K562 (cell line): ENCODE measurements around the gene TRIP12. TPM values are rescaled to one million over a fixed set of nuclear protein-coding genes. Genes with fewer than 3 reads are reported as not detected.

Experiments
- ATAC-seq: fragments of 200-7000 bp; cut with Tn5 transposase; 3 replicates; pipeline ENCODE4 v1.9.1; 2020; ENCODE audit warnings: moderate library complexity
- BruUV-seq: library from RNA; stranded (reverse); fragments of 400-500 nt; replicated peaks from 2 replicates; lab custom pipeline; 2021; lab: Mats Ljungman, UMichigan
- CTCF ChIA-PET: fragments of 300-600 bp; formaldehyde crosslinking; extraction: SDS; loops from one replicate; lab custom pipeline; 2021; ENCODE audit warnings: low intra/inter-chr PET ratio; lab: Yijun Ruan, JAX
- POLR2A ChIA-PET: fragments of 300-600, 350-650 bp; sonication (Branson Sonifier 250); formaldehyde crosslinking; extraction: SDS; loops from one replicate; lab custom pipeline; 2021; ENCODE audit warnings: antibody characterized with exemption, inconsistent platforms; lab: Yijun Ruan, JAX
- DNase-seq, 4 experiments: peaks; one replicate each; pipeline versions ENCODE4 v3.0.0 to v3.0.0-alpha.2; 2011 to 2018; ENCODE audit warnings: low spot score in 3 of 4, mixed read lengths in 3 of 4; ENCODE audit errors: extremely low read depth in 1 of 4
- FAIRE-seq: peaks from 2 replicates; lab custom pipeline; 2011; peaks lifted over from hg19 to GRCh38; lab: Jason Lieb, UNC
- H2AFZ ChIP-seq: 2 replicates; pipeline ENCODE4 v1.6.0; 2011; ENCODE audit warnings: low read depth, low read length, control low read depth, inconsistent platforms
- H3K27ac ChIP-seq: fragments of 200-600 bp; 3 replicates; pipeline ENCODE4 v1.8.0; 2011; ENCODE audit warnings: low read depth, mild to moderate bottlenecking, control low read depth, inconsistent platforms, low read length, moderate library complexity, mixed read lengths; ENCODE audit errors: extremely low read depth
- H3K27me3 ChIP-seq, 2 experiments: fragments of 300-600 bp in 1 of 2; 2 replicates in 1 of 2; 3 replicates in 1 of 2; pipeline versions ENCODE4 v1.6.0 to v1.8.0; 2011; ENCODE audit warnings: inconsistent platforms in 2 of 2, low read length in 2 of 2, mild to moderate bottlenecking in 1 of 2, mixed read lengths in 1 of 2, moderate library complexity in 1 of 2; ENCODE audit not compliant: control insufficient read depth in 2 of 2, insufficient read depth in 2 of 2
- H3K36me3 ChIP-seq: fragments of 300-600 bp; 3 replicates; pipeline ENCODE4 v1.8.0; 2011; ENCODE audit warnings: mild to moderate bottlenecking, low read length, inconsistent platforms; ENCODE audit not compliant: control insufficient read depth, insufficient read depth
- H3K4me1 ChIP-seq, 2 experiments: fragments of 200-600 bp in 1 of 2; replicated peaks in 1 of 2; 2 replicates in 1 of 2; 3 replicates in 1 of 2; pipeline versions ENCODE4 v1.5.1 to v1.8.0; 2011; ENCODE audit warnings: inconsistent platforms in 2 of 2, low read length in 2 of 2, mild to moderate bottlenecking in 1 of 2, mixed read lengths in 1 of 2, moderate library complexity in 1 of 2; ENCODE audit not compliant: control insufficient read depth in 2 of 2, insufficient read depth in 2 of 2
- H3K4me2 ChIP-seq: 2 replicates; pipeline ENCODE4 v1.6.1; 2011; ENCODE audit warnings: low read length, control low read depth, inconsistent platforms, mixed read lengths; ENCODE audit not compliant: insufficient read depth
- H3K4me3 ChIP-seq: fragments of 200-600 bp; sonication (generic), shearing (Covaris generic); 2 replicates; pipeline ENCODE4 v1.5.1; 2016; ENCODE audit warnings: control low read depth, inconsistent platforms
- H3K79me2 ChIP-seq: fragments of 200-600 bp; 3 replicates; pipeline ENCODE4 v1.8.0; 2011; ENCODE audit warnings: low read length, inconsistent platforms; ENCODE audit not compliant: control insufficient read depth, insufficient read depth
- H3K9ac ChIP-seq, 2 experiments: 2 replicates each; pipeline versions ENCODE4 v1.6.0 to v1.6.1; 2011; ENCODE audit warnings: low read depth in 2 of 2, low read length in 2 of 2, control low read depth in 1 of 2, inconsistent platforms in 1 of 2, mild to moderate bottlenecking in 1 of 2, mixed read lengths in 1 of 2; ENCODE audit not compliant: insufficient read depth in 1 of 2
- H3K9me1 ChIP-seq: one replicate; pipeline ENCODE4 v1.6.0; 2011; ENCODE audit warnings: inconsistent platforms, mild to moderate bottlenecking, low read length, moderate library complexity; ENCODE audit not compliant: control insufficient read depth, insufficient read depth
- H3K9me3 ChIP-seq: replicated peaks from 2 replicates; pipeline ENCODE4 v1.5.1; 2011; ENCODE audit warnings: low read depth, low read length, inconsistent platforms; ENCODE audit not compliant: control insufficient read depth, insufficient read depth
- H4K20me1 ChIP-seq: replicated peaks from 2 replicates; pipeline ENCODE4 v1.6.1; 2011; ENCODE audit warnings: low read length, inconsistent platforms, mixed read lengths; ENCODE audit not compliant: control insufficient read depth, insufficient read depth
- ARID1B ChIP-seq: fragments of 450-650 bp; IDR thresholded peaks from 2 replicates; pipeline ENCODE4 v1.6.1; 2016; ENCODE audit warnings: antibody characterized with exemption, mild to moderate bottlenecking, inconsistent platforms
- BRF2 ChIP-seq: IDR thresholded peaks from 3 replicates; pipeline ENCODE4 v1.6.1; 2011; ENCODE audit warnings: borderline replicate concordance, mild to moderate bottlenecking; ENCODE audit not compliant: insufficient read length, insufficient read depth
- CSDE1 ChIP-seq, 2 experiments: fragments of 450-650 bp; IDR thresholded peaks; 2 replicates each; pipeline ENCODE4 v1.6.1; 2016; ENCODE audit warnings: mild to moderate bottlenecking in 1 of 2
- FOXO4 ChIP-seq: fragments of 450-650 bp; formaldehyde crosslinking; IDR thresholded peaks from 2 replicates; pipeline ENCODE4 v1.4.0; 2020; ENCODE audit warnings: mild to moderate bottlenecking, moderate library complexity
- IFI16 ChIP-seq: fragments of 250-450 bp; sonication (Bioruptor Pico); IDR thresholded peaks from 2 replicates; pipeline ENCODE4 v2.1.2; 2022; ENCODE audit warnings: mild to moderate bottlenecking, inconsistent platforms
- KDM1A ChIP-seq, 2 experiments: fragments of 450-650 bp; IDR thresholded peaks; 2 replicates each; pipeline ENCODE4 v1.6.1; 2016; ENCODE audit warnings: mild to moderate bottlenecking in 2 of 2
- KDM2B ChIP-seq: fragments of 250-450 bp; sonication (Bioruptor Pico); IDR thresholded peaks from 2 replicates; pipeline ENCODE4 v1.8.0; 2021; ENCODE audit warnings: mild to moderate bottlenecking, moderate library complexity
- MAFK ChIP-seq: IDR thresholded peaks from 2 replicates; pipeline ENCODE4 v1.6.1; 2011; ENCODE audit warnings: low read length, improper control_type of control experiment
- MEF2D ChIP-seq: conservative IDR thresholded peaks from 2 replicates; pipeline ENCODE4 v1.6.1; 2016; ENCODE audit warnings: low read depth, missing genetic modification characterization, missing compliant biosample characterization
- MLLT1 ChIP-seq, 2 experiments: fragments of 450-650 bp; IDR thresholded peaks; 2 replicates each; pipeline ENCODE4 v1.6.1; 2016
- NR2F6 ChIP-seq: fragments of 450-650 bp; formaldehyde crosslinking; IDR thresholded peaks from 2 replicates; pipeline ENCODE4 v1.4.0; 2020; ENCODE audit warnings: mild to moderate bottlenecking
- RFX7 ChIP-seq: fragments of 250-450 bp; sonication (Bioruptor Pico); IDR thresholded peaks from 2 replicates; pipeline ENCODE4 v1.5.1; 2021; ENCODE audit warnings: mild to moderate bottlenecking
- SMARCB1 ChIP-seq: IDR thresholded peaks from 2 replicates; pipeline ENCODE4 v1.6.1; 2011; ENCODE audit warnings: improper control_type of control experiment, low read depth; ENCODE audit not compliant: insufficient read length
- SRSF1 ChIP-seq: fragments of 200-400 bp; formaldehyde crosslinking; IDR thresholded peaks from 2 replicates; pipeline ENCODE4 v1.6.1; 2017; ENCODE audit warnings: mild to moderate bottlenecking, low read depth, low read length, moderate library complexity
- ZNF398 ChIP-seq: fragments of 250-450 bp; sonication (Bioruptor Pico); IDR thresholded peaks from 2 replicates; pipeline ENCODE4 v1.8.0; 2021; ENCODE audit warnings: moderate library complexity, mild to moderate bottlenecking, inconsistent platforms
- WGBS: fragments of 100-300 bp; shearing (Covaris generic); methylation state at CpG from one replicate; pipeline ENCODE4 v1.1.6; 2016; ENCODE audit warnings: low coverage, mixed read lengths; ENCODE audit not compliant: insufficient coverage; ENCODE audit errors: missing lambda C conversion rate; 5-methylcytosine and 5-hydroxymethylcytosine counted together
- in situ Hi-C: fragments of 300-500 bp; cut with MboI; formaldehyde crosslinking; loops from 4 replicates; pipeline ENCODE4 v1.15.0; 2018; ENCODE audit warnings: inconsistent platforms, mixed read lengths
- intact Hi-C: fragments of 100-400 bp; cut with micrococcal nuclease; formaldehyde crosslinking; loops from 2 replicates; pipeline ENCODE4 v1.14.2; 2022
- polyA plus RNA-seq, 8 experiments: library from polyadenylated mRNA; depleted of rRNA in 4 of 8; stranded (reverse) in 5 of 8; unstranded in 3 of 8; fragments of >200 nt; fragmentation: Nextera tagmentation in 2 of 8; fragmentation: Illumina TruSeq in 1 of 8; extraction: Ambion mirVana in 2 of 8; extraction: Trizol in 1 of 8; gene quantifications; 2 replicates each; pipeline versions ENCODE4 v1.2.1 to v1.2.3, GENCODE V29; 2011 to 2014; ENCODE audit warnings: inconsistent platforms in 1 of 8, missing spikeins in 1 of 8
- total RNA-seq, 7 experiments: library from RNA; depleted of rRNA in 6 of 7; stranded (reverse); fragments of >200 nt in 6 of 7; fragmentation: Illumina TruSeq in 2 of 7; extraction: Trizol in 2 of 7; gene quantifications; 2 replicates each; pipeline versions ENCODE4 v1.2.1 to v1.2.3, GENCODE V29; 2011 to 2021; ENCODE audit warnings: low replicate concordance in 1 of 7

The TRIP12 gene
- total and polyA plus RNA-seq, 9 of the 15 experiments (the other 6 are each of a cell fraction or from before 2014, with no cell fraction given) = 15.2 to 131 (median 80.1) TPM

GRCh38 chr2:229952256-229952835, 30.5 kb upstream of the TRIP12 start (continued):
- TF ChIP-seq MLLT1 (IDR thresholded peaks at IDR 0.05) = no peak
- TF ChIP-seq SMARCB1 = no peak

GRCh38 chr2:229947544-229947943, 25.7 kb upstream of the TRIP12 start:
- Histone ChIP-seq H3K9me1 (no peaks in the 10 kb centered on the region), H3K4me3 (no peak overlapping the region), H3K36me3 (no peaks in the 10 kb centered on the region), H3K27ac (no peak overlapping the region), H3K9ac (no peak overlapping the region), H3K4me2 (no peak overlapping the region), H4K20me1 (no peaks in the 10 kb centered on the region), H2AFZ (no peak overlapping the region), H3K79me2 (no peaks in the 10 kb centered on the region), H3K4me1 (peaks cover 0 to 5% of the 10 kb centered on the region in 2 experiments; a peak in 3 of 5 replicates), H3K9me3 (no peaks in the 10 kb centered on the region), H3K27me3 (no peaks in the 10 kb centered on the region)
- TF ChIP-seq IFI16 (CRISPR knock-in tag) (no peak), MAFK (no peak), NR2F6 (CRISPR knock-in tag) (no peak), BRF2 (no peak), ZNF398 (CRISPR knock-in tag) (no peak), CSDE1 (IDR thresholded peaks at IDR 0.05) (no peak), MEF2D (tag) (no peak), FOXO4 (CRISPR knock-in tag) (no peak), RFX7 (no peak), SRSF1 (no peak), KDM2B (CRISPR knock-in tag) (no peak), KDM1A (IDR thresholded peaks at IDR 0.05) (no peak), ARID1B (no peak)
- in situ Hi-C loops (no loop called here), intact Hi-C loops (no loop called here)
- 7% methylated on average over 1 of the region's 1 CpG for WGBS
- POLR2A ChIA-PET = no interaction called here
- FAIRE-seq (no peak), DNase-seq (no peak), ATAC-seq (no peak)
- no TSS peak for BruUV-seq
- CTCF ChIA-PET = interaction anchor here (0.7 kb wide), 1 partner anchor 61 kb away, joined by 5 read pairs; no protein-coding TSS in a partner anchor
